Stomach (tissue), 19 donors: ENCODE results near the gene POU4F2. TPM values are rescaled to one million over a fixed set of nuclear protein-coding genes. Genes with fewer than 3 reads are reported as not detected.
A peak's percentile ranks its signal among the peaks of the same experiment; 100 is the strongest.

ENCODE experiments used
- DNase-seq, 2 donors: peaks; one replicate each; pipeline versions ENCODE4 v3.0.0 to v3.0.0-alpha.2; 2013 to 2019
- H3K27ac ChIP-seq, 5 donors: fragments of 200-600 bp in 4 of 5; sonication (generic) in 4 of 5; one replicate each; pipeline ENCODE4 v1.5.1; 2013 to 2019; ENCODE audit warnings: mild to moderate bottlenecking in 1 of 5, moderate library complexity in 1 of 5
- H3K27me3 ChIP-seq, 3 donors: fragments of 200-600 bp; sonication (generic); one replicate each; pipeline ENCODE4 v1.5.1; 2017 to 2019; ENCODE audit warnings: mixed run types in 1 of 3
- H3K36me3 ChIP-seq, 4 donors: fragments of 200-600 bp; sonication (generic); 1 replicate in 3 of 4; 2 replicates in 1 of 4; pipeline ENCODE4 v1.5.1; 2016 to 2019
- H3K4me1 ChIP-seq, 4 donors: fragments of 200-600 bp; sonication (generic); one replicate each; pipeline ENCODE4 v1.5.1; 2016 to 2019
- H3K4me3 ChIP-seq, 4 donors: fragments of 200-600 bp; sonication (generic) in 3 of 4; one replicate each; pipeline ENCODE4 v1.5.1; 2016 to 2019; ENCODE audit warnings: mild to moderate bottlenecking in 1 of 4
- H3K9me3 ChIP-seq, 4 donors: fragments of 200-600 bp; sonication (generic); one replicate each; pipeline ENCODE4 v1.5.1; 2016 to 2019
- EP300 ChIP-seq: sonication (generic); formaldehyde crosslinking; IDR thresholded peaks from one replicate; pipeline ENCODE4 v1.6.1; 2017; ENCODE audit warnings: antibody characterized with exemption
- POLR2A ChIP-seq, 4 donors: fragments of 450-650 bp; IDR thresholded peaks; one replicate each; pipeline ENCODE4 v1.6.1; 2016; ENCODE audit warnings: antibody characterized with exemption in 4 of 4, control low read depth in 2 of 4, mild to moderate bottlenecking in 1 of 4, moderate library complexity in 1 of 4
- POLR2AphosphoS5 ChIP-seq, 3 donors: sonication (generic); formaldehyde crosslinking; IDR thresholded peaks; one replicate each; pipeline ENCODE4 v1.6.1; 2016; ENCODE audit warnings: antibody characterized with exemption in 3 of 3
- WGBS, 5 donors: extraction: QIAGEN DNeasy Blood & Tissue Kit in 3 of 5; methylation state at CpG; one replicate each; pipeline versions ENCODE4 v1.1.5 to v1.1.7; 2013 to 2018; 5-methylcytosine and 5-hydroxymethylcytosine counted together
- intact Hi-C: fragments of 100-400 bp; cut with DNase I; formaldehyde crosslinking; loops from one replicate; pipeline ENCODE4 v1.15.1; 2023; ENCODE audit warnings: low total_unique reads
- long read RNA-seq, 10 donors: transcript quantifications; one replicate each; lab custom pipeline, GENCODE V29; 2026
- polyA plus RNA-seq, 3 donors: library from polyadenylated mRNA; stranded (reverse); fragments of 200-250 nt; gene quantifications; one replicate each; pipeline ENCODE4 v1.2.3, GENCODE V29; 2013
- total RNA-seq, 5 donors: library from RNA; depleted of rRNA; stranded (reverse); fragments of >200 nt; gene quantifications; one replicate each; pipeline versions ENCODE4 v1.1.0 to v1.2.3, GENCODE V29; 2014 to 2016
- TF ChIP-seq, protein P1 (sequence below), 7 experiments: fragments of 450-650 bp in 4 of 7; fragments of 200-600 bp in 3 of 7; sonication (generic) in 3 of 7; IDR thresholded peaks; one replicate each; pipeline ENCODE4 v1.5.1; 2016 to 2019; ENCODE audit warnings: antibody characterized with exemption in 7 of 7, control low read depth in 2 of 7, mild to moderate bottlenecking in 1 of 7
- donor health status: healthy with polysubstance abuse.
- donor health status: Bipolar disorder and iron deficiency.
- donor health status: healthy.

POU4F2 gene, protein sequence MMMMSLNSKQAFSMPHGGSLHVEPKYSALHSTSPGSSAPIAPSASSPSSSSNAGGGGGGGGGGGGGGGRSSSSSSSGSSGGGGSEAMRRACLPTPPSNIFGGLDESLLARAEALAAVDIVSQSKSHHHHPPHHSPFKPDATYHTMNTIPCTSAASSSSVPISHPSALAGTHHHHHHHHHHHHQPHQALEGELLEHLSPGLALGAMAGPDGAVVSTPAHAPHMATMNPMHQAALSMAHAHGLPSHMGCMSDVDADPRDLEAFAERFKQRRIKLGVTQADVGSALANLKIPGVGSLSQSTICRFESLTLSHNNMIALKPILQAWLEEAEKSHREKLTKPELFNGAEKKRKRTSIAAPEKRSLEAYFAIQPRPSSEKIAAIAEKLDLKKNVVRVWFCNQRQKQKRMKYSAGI
- total RNA-seq (not detected), polyA plus RNA-seq (not detected)
- long read RNA-seq, donor 1, result 0 reads
- long read RNA-seq, donor 2, result 0 reads
- long read RNA-seq, donor 3, result 0 reads
- long read RNA-seq, donor 4, result 0 reads
- long read RNA-seq, donor 5, result 0 reads
- long read RNA-seq, donor 6, result 0 reads
- long read RNA-seq, donor 7, result 0 reads
- long read RNA-seq, donor 8, result 0 reads
- long read RNA-seq, donor 9, result 0 reads
- long read RNA-seq, donor 10, result 0 reads

- Histone ChIP-seq H3K27ac (no peak within 1 kb of the TSS), H3K9me3 (peaks cover 0 to 32% (median 3%) of the 10 kb centered on the region in 4 donors), H3K4me1 (peaks cover 15 to 43% (median 28%) of the 10 kb centered on the region in 4 donors), H3K4me3 (peak within 1 kb of the TSS; percentile 9 to 36 (median 26)), H3K36me3 (no peaks in the 10 kb centered on the region), H3K27me3 (peaks cover 33 to 99% (median 84%) of the 10 kb centered on the region in 3 donors)
- intact Hi-C loops, result no loop called here
- WGBS, 5 donors, result 2 to 6% (median 3%) methylated on average over 34 to 74 of the region's 74 CpGs
- peak in 1 of 2 donors; percentile 37 for DNase-seq
- TF ChIP-seq POLR2A (IDR thresholded peaks at IDR 0.05), result no peak
Observed at GRCh38 chr4:146638786-146639505, at the start of gene POU4F2. Gene POU4F2, plus strand, starts transcription at chr4:146638893. Its CDS starts 248 bp downstream, at chr4:146639141.

GRCh38 chr4:146590801-146591200 is 47.9 kb upstream of the POU4F2 start:
- no peak for DNase-seq
- Histone ChIP-seq H3K4me1 (no peaks in the 10 kb centered on the region), H3K9me3 (peaks cover 0 to 4% (median 0%) of the 10 kb centered on the region in 4 donors), H3K27ac (no peak overlapping the region), H3K27me3 (no peaks in the 10 kb centered on the region), H3K4me3 (no peak overlapping the region), H3K36me3 (no peaks in the 10 kb centered on the region)
- intact Hi-C loops, result no loop called here
- TF ChIP-seq POLR2A (IDR thresholded peaks at IDR 0.05) (no peak), EP300 (no peak), POLR2AphosphoS5 (IDR thresholded peaks at IDR 0.05) (no peak)
- TF ChIP-seq, protein P1, sequence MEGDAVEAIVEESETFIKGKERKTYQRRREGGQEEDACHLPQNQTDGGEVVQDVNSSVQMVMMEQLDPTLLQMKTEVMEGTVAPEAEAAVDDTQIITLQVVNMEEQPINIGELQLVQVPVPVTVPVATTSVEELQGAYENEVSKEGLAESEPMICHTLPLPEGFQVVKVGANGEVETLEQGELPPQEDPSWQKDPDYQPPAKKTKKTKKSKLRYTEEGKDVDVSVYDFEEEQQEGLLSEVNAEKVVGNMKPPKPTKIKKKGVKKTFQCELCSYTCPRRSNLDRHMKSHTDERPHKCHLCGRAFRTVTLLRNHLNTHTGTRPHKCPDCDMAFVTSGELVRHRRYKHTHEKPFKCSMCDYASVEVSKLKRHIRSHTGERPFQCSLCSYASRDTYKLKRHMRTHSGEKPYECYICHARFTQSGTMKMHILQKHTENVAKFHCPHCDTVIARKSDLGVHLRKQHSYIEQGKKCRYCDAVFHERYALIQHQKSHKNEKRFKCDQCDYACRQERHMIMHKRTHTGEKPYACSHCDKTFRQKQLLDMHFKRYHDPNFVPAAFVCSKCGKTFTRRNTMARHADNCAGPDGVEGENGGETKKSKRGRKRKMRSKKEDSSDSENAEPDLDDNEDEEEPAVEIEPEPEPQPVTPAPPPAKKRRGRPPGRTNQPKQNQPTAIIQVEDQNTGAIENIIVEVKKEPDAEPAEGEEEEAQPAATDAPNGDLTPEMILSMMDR (IDR thresholded peaks at IDR 0.05), result no peak
- 54 to 67% (median 63%) methylated on average over 3 of the region's 3 CpGs for WGBS, 5 donors

DNA sequence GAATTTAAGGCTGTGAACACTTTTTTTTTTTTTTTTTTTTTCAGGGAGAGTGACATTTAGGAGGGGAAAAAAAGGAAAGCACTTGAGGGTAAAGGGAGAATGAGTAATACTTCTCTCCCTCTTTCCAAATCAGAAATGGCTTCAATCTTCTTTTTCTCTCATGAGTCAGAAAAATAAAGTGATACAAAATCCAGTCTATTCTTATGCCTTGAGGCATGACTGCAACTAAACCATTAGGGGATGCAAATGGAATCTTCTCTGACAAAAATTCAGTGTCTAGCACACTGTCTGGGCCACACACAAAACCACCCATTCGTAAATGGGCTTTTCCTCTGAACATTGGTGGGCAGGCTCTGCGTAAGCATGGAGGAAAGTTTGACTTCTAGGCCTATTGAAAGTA is 46.7 kb upstream of the POU4F2 start:
- no peak overlapping the region for H3K4me3 ChIP-seq
- no peak overlapping the region for H3K27ac ChIP-seq
- H3K36me3 ChIP-seq, result no peaks in the 10 kb centered on the region
- WGBS, 5 donors, result 73 to 88% (median 84%) methylated on average over 2 of the region's 2 CpGs
- DNase-seq, result no peak
- peaks cover 0 to 4% (median under 1%) of the 10 kb centered on the region in 4 donors for H3K9me3 ChIP-seq
- intact Hi-C loops, result no loop called here
- no peaks in the 10 kb centered on the region for H3K4me1 ChIP-seq
- H3K27me3 ChIP-seq, result no peaks in the 10 kb centered on the region
- no peak for TF ChIP-seq EP300
- TF ChIP-seq, protein P1 (IDR thresholded peaks at IDR 0.05), result no peak
- no peak for TF ChIP-seq POLR2A (IDR thresholded peaks at IDR 0.05)
- no peak for TF ChIP-seq POLR2AphosphoS5 (IDR thresholded peaks at IDR 0.05)

DNA sequence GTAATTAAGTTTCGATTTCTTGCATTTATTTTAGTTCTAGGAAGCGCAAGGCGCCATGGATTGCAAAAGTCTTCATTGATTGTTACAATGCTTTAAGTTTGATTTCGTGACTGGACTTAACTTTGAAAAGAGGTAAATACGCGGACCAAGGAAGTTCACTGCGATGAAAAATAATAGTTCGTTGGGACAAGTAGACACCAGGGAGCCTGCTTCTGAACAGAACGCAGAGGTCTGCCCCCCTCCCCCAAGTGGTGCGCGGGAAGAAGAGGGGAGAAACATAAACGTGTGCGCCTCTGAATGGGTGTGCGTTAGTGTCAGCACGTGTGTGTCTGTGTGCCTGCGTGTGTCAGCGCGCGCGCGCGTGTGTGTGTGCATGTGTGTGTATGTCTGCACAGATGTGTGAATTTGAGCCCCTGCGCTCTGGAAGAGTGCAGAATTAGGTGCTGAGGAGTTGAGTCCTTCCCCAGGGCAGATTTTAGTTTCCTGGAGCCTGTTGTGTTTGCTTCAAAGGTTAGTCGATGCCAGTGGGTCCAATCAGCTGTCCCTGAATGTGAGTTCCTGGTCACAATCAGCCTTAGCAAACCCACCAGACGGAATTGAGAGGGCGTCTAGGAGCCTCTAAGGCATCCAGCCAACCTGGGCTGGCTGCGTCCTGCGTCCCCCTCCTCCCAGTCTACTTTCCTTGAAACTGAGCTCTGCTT is 5.8 kb upstream of the POU4F2 start:
- Histone ChIP-seq H3K27ac (no peak overlapping the region), H3K9me3 (peaks cover 0 to 5% (median 2%) of the 10 kb centered on the region in 4 donors), H3K4me1 (peaks cover under 1 to 13% (median 8%) of the 10 kb centered on the region in 4 donors), H3K4me3 (no peak overlapping the region), H3K27me3 (peaks cover 2 to 86% (median 63%) of the 10 kb centered on the region in 3 donors), H3K36me3 (no peaks in the 10 kb centered on the region)
- DNase-seq, result no peak
- intact Hi-C loops, result no loop called here
- TF ChIP-seq EP300 (no peak), POLR2AphosphoS5 (IDR thresholded peaks at IDR 0.05) (no peak)
- TF ChIP-seq, protein P1 (IDR thresholded peaks at IDR 0.05), result no peak
- WGBS, 5 donors, result 10 to 14% (median 13%) methylated on average over 28 of the region's 28 CpGs
